Hepatocyte (in vitro differentiated cells): ENCODE data around the gene LAMA1.

ENCODE experiments used
- CTCF ChIP-seq: fragments of 200-600 bp; sonication (generic); IDR thresholded peaks from 2 replicates; pipeline ENCODE4 v1.5.1; 2016; ENCODE audit warnings: antibody characterized with exemption, mild to moderate bottlenecking; ENCODE audit not compliant: poor library complexity
- EZH2 ChIP-seq: fragments of 200-600 bp; sonication (generic); IDR thresholded peaks from 2 replicates; pipeline ENCODE4 v1.6.1; 2016; ENCODE audit warnings: antibody characterized with exemption, mild to moderate bottlenecking, borderline replicate concordance
- EZH2phosphoT487 ChIP-seq: fragments of 200-600 bp; sonication (generic); IDR thresholded peaks from one replicate; pipeline ENCODE4 v1.6.1; 2018; ENCODE audit warnings: antibody characterized with exemption, mild to moderate bottlenecking, low read depth, moderate library complexity; ENCODE audit not compliant: unreplicated experiment, severe bottlenecking

- TF ChIP-seq CTCF (no peak), EZH2phosphoT487 (no peak), EZH2 (no peak)
Measured at GRCh38 chr18:6951336-6952090, 166.1 kb downstream of the LAMA1 start.
